ENCODE measurements around the gene LRP10.

DNA sequence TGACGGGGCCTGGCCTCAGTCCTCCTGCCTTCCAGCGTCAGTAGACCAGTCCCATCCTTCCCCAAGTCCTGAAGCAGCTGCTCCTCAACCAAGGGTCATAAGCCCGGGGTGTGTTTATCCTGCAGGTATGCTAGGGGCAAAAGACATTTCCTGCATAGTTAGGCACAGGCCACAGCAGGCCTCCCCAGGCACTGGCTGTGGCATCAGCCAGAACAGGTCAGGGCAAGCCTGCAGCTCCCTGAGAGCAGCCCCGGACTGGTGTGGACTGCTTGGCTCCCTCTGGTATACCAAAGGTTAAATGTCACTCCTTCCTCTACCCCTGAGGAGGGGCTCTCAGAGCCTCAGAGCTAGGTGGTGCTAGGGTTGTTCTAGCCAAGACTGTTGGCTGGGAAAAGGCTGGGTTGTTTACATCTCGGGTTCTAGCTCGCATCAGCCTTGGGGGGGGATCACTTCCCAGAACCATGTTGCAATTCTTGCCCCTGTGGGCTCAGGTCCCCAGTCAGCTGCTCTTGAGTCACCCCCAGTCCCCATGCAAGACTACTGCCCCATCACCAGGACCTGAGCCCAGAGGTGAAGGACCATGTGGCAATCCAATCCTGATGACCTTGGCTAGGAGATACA lies 32.3 kb upstream of the LRP10 start:
- TF ChIP-seq CTCF (IDR thresholded peaks at IDR 0.05) (no peak), ZFX (IDR thresholded peaks at IDR 0.05; ENCODE audit: borderline replicate concordance) (no peak)
